Natural killer cell treated with Interleukin-12 subunit alpha and Interleukin-12 subunit beta and Interleukin-15 and Interleukin-18, amount 100 ng/mL, for 72 hours (primary cell): ENCODE measurements around the gene CD226. TPM values are rescaled to one million over a fixed set of nuclear protein-coding genes. Genes with fewer than 3 reads are reported as not detected.
"Not testable (repeated sequence)": the region's sequence is repeated elsewhere in the genome, so short reads cannot be mapped to it uniquely, and the experiment has no call there.

ENCODE experiments used
- ATAC-seq, 2 donors: fragments of 150-1000 bp; cut with Tn5 transposase in 1 of 2; sonication (Bioruptor Pico), chemical (Tn5 transposase) in 1 of 2; 2 replicates each; pipeline ENCODE4 v1.10.0; 2021
- DNase-seq: peaks from one replicate; pipeline ENCODE4 v3.0.0; 2022; ENCODE audit warnings: low spot score
- H3K27ac Mint-ChIP-seq, 2 donors: 1 replicate in 1 of 2; 2 replicates in 1 of 2; pipeline ENCODE4 v1.8.0; 2022; ENCODE audit warnings: mixed read lengths in 2 of 2, mild to moderate bottlenecking in 1 of 2, moderate library complexity in 1 of 2
- H3K27me3 Mint-ChIP-seq, 2 donors: 1 replicate in 1 of 2; 2 replicates in 1 of 2; pipeline ENCODE4 v1.8.0; 2022; ENCODE audit warnings: mixed read lengths in 2 of 2
- H3K36me3 Mint-ChIP-seq: one replicate; pipeline ENCODE4 v1.8.0; 2022; ENCODE audit warnings: mixed read lengths
- H3K4me1 Mint-ChIP-seq, 2 donors: 1 replicate in 1 of 2; 2 replicates in 1 of 2; pipeline ENCODE4 v1.8.0; 2022; ENCODE audit warnings: low read depth in 2 of 2, mixed read lengths in 2 of 2, mild to moderate bottlenecking in 1 of 2
- H3K4me3 Mint-ChIP-seq: one replicate; pipeline ENCODE4 v1.8.0; 2022; ENCODE audit warnings: mixed read lengths
- H3K9me3 Mint-ChIP-seq: 2 replicates; pipeline ENCODE4 v1.8.0; 2022; ENCODE audit warnings: mixed read lengths
- total RNA-seq, 2 donors: library from RNA; stranded (reverse); gene quantifications; one replicate each; pipeline ENCODE4 v1.2.3, GENCODE V29; 2022

Gene CD226
- total RNA-seq, 2 donors from 2014 or later, result 153 to 181 TPM

- DNase-seq (no peak), ATAC-seq (peak; percentile 57 to 90)
- peaks cover 22% of the 10 kb centered on the region for H3K36me3 Mint-ChIP-seq
These were observed 61.7 kb downstream of the CD226 start for GRCh38 chr18:69885841-69886531.

GRCh38 chr18:69885355-69885754 lies 62.3 kb downstream of the CD226 start:
- Mint-ChIP-seq H3K27ac (peak overlapping the region; percentile 92 to 96), H3K27me3 (no peaks in the 10 kb centered on the region), H3K36me3 (peaks cover 16% of the 10 kb centered on the region), H3K4me3 (peak overlapping the region; percentile 82), H3K9me3 (no peaks in the 10 kb centered on the region), H3K4me1 (peaks cover 60 to 63% of the 10 kb centered on the region in 2 donors)
- ATAC-seq (no peak), DNase-seq (no peak)

More at GRCh38 chr18:69885841-69886531, 61.7 kb downstream of the CD226 start:
- Mint-ChIP-seq H3K27ac (peak overlapping the region; percentile 92 to 96), H3K27me3 (no peaks in the 10 kb centered on the region), H3K4me1 (peaks cover 62 to 67% of the 10 kb centered on the region in 2 donors), H3K9me3 (peaks cover under 1% of the 10 kb centered on the region), H3K4me3 (peak overlapping the region; percentile 82)

GRCh38 chr18:69883781-69884180 lies 63.9 kb downstream of the CD226 start:
- Mint-ChIP-seq H3K4me1 (peaks cover 60 to 63% of the 10 kb centered on the region in 2 donors), H3K27me3 (no peaks in the 10 kb centered on the region), H3K9me3 (peaks cover 4% of the 10 kb centered on the region), H3K4me3 (peak overlapping the region; percentile 12), H3K36me3 (peaks cover 24% of the 10 kb centered on the region), H3K27ac (peak overlapping the region; percentile 92 to 96)
- DNase-seq, result no peak
- ATAC-seq, result no peak

- Mint-ChIP-seq H3K27ac (peak overlapping the region; percentile 92 to 96), H3K36me3 (peaks cover 28% of the 10 kb centered on the region), H3K4me3 (peak overlapping the region; percentile 18), H3K27me3 (no peaks in the 10 kb centered on the region), H3K4me1 (peaks cover 63 to 66% of the 10 kb centered on the region in 2 donors), H3K9me3 (peaks cover 6% of the 10 kb centered on the region)
- DNase-seq, result no peak
- peak in 1 of 2 donors; percentile 61 for ATAC-seq
These were observed 64.6 kb downstream of the CD226 start for GRCh38 chr18:69882965-69883668.

- H3K27me3 Mint-ChIP-seq, result no peaks in the 10 kb centered on the region
- peak overlapping the region; percentile 42 to 86 for H3K27ac Mint-ChIP-seq
- H3K4me1 Mint-ChIP-seq, result peaks cover 58 to 63% of the 10 kb centered on the region in 2 donors
- peaks cover 25% of the 10 kb centered on the region for H3K36me3 Mint-ChIP-seq
- H3K9me3 Mint-ChIP-seq, result peaks cover 10% of the 10 kb centered on the region
- DNase-seq (no peak), ATAC-seq (no peak)
- H3K4me3 Mint-ChIP-seq, result no peak overlapping the region
These were observed 67.6 kb downstream of the CD226 start for GRCh38 chr18:69880083-69880482.

- not testable (repeated sequence) for H3K9me3 Mint-ChIP-seq, H3K27me3 Mint-ChIP-seq, DNase-seq, ATAC-seq
- Mint-ChIP-seq H3K4me1 (peaks cover 59 to 61% of the 10 kb centered on the region in 2 donors), H3K4me3 (peak overlapping the region; percentile 30), H3K36me3 (peaks cover 28% of the 10 kb centered on the region), H3K27ac (peak overlapping the region; percentile 47 to 86)
These were observed 68.6 kb downstream of the CD226 start for GRCh38 chr18:69879051-69879450.

GRCh38 chr18:69878213-69878933 lies 69.3 kb downstream of the CD226 start:
- DNase-seq, result no peak
- Mint-ChIP-seq H3K27ac (peak overlapping the region; percentile 47 to 86), H3K27me3 (no peaks in the 10 kb centered on the region), H3K9me3 (peaks cover 10% of the 10 kb centered on the region), H3K4me1 (peaks cover 57 to 60% of the 10 kb centered on the region in 2 donors), H3K4me3 (peak overlapping the region; percentile 30), H3K36me3 (peaks cover 28% of the 10 kb centered on the region)
- no peak for ATAC-seq

- Mint-ChIP-seq H3K27ac (peak overlapping the region; percentile 25 to 86), H3K4me3 (no peak overlapping the region), H3K9me3 (peaks cover 10% of the 10 kb centered on the region), H3K36me3 (peaks cover 40% of the 10 kb centered on the region), H3K27me3 (no peaks in the 10 kb centered on the region), H3K4me1 (peaks cover 60 to 65% of the 10 kb centered on the region in 2 donors)
- ATAC-seq (peak; percentile 79 to 87), DNase-seq (no peak)
These were observed 71.2 kb downstream of the CD226 start for GRCh38 chr18:69876490-69876889.

GRCh38 chr18:69874058-69874457 lies 73.6 kb downstream of the CD226 start:
- H3K4me3 Mint-ChIP-seq, result no peak overlapping the region
- H3K9me3 Mint-ChIP-seq, result peaks cover 8% of the 10 kb centered on the region
- ATAC-seq (peak; percentile 46 to 48), DNase-seq (no peak)
- no peaks in the 10 kb centered on the region for H3K27me3 Mint-ChIP-seq
- peak overlapping the region; percentile 40 to 84 for H3K27ac Mint-ChIP-seq
- peaks cover 43% of the 10 kb centered on the region for H3K36me3 Mint-ChIP-seq
- H3K4me1 Mint-ChIP-seq, result peaks cover 55 to 64% of the 10 kb centered on the region in 2 donors

GRCh38 chr18:69872661-69873060 lies 75.0 kb downstream of the CD226 start:
- Mint-ChIP-seq H3K4me1 (peaks cover 44 to 57% of the 10 kb centered on the region in 2 donors), H3K9me3 (peaks cover 3% of the 10 kb centered on the region), H3K27ac (peak overlapping the region; percentile 72 to 84), H3K27me3 (no peaks in the 10 kb centered on the region), H3K4me3 (no peak overlapping the region), H3K36me3 (peaks cover 41% of the 10 kb centered on the region)
- ATAC-seq (no peak), DNase-seq (no peak)

GRCh38 chr18:69871363-69871762 lies 76.3 kb downstream of the CD226 start:
- Mint-ChIP-seq H3K27ac (peak overlapping the region; percentile 72 to 84), H3K27me3 (no peaks in the 10 kb centered on the region), H3K4me3 (no peak overlapping the region), H3K36me3 (peaks cover 46% of the 10 kb centered on the region), H3K9me3 (peaks cover 3% of the 10 kb centered on the region), H3K4me1 (peaks cover 41 to 56% of the 10 kb centered on the region in 2 donors)
- ATAC-seq, result no peak
- DNase-seq, result no peak

GRCh38 chr18:69870736-69871135 lies 76.9 kb downstream of the CD226 start:
- DNase-seq (no peak), ATAC-seq (no peak)
- H3K9me3 Mint-ChIP-seq, result peaks cover 3% of the 10 kb centered on the region
- H3K27ac Mint-ChIP-seq, result peak overlapping the region in 1 of 2 donors; percentile 16
- no peaks in the 10 kb centered on the region for H3K27me3 Mint-ChIP-seq
- H3K36me3 Mint-ChIP-seq, result peaks cover 50% of the 10 kb centered on the region
- no peak overlapping the region for H3K4me3 Mint-ChIP-seq
- peaks cover 45 to 58% of the 10 kb centered on the region in 2 donors for H3K4me1 Mint-ChIP-seq

GRCh38 chr18:69866212-69866611 lies 81.5 kb downstream of the CD226 start:
- peaks cover 51% of the 10 kb centered on the region for H3K36me3 Mint-ChIP-seq
- H3K4me3 Mint-ChIP-seq, result no peak overlapping the region
- H3K27me3 Mint-ChIP-seq, result no peaks in the 10 kb centered on the region
- H3K9me3 Mint-ChIP-seq, result no peaks in the 10 kb centered on the region
- ATAC-seq, result no peak
- no peak for DNase-seq
- H3K4me1 Mint-ChIP-seq, result peaks cover 35% of the 10 kb centered on the region in 2 donors
- peak overlapping the region; percentile 84 to 90 for H3K27ac Mint-ChIP-seq
